IMR-90 (cell line): ENCODE results near the gene S100A3. TPM values are rescaled to one million over a fixed set of nuclear protein-coding genes. Genes with fewer than 3 reads are reported as not detected.

Experiments used
- ATAC-seq: fragments of 200-7000 bp; cut with Tn5 transposase; 2 replicates; pipeline ENCODE4 v1.9.1; 2020; ENCODE audit warnings: low read depth, mild to moderate bottlenecking, moderate library complexity
- BruUV-seq: library from RNA; stranded (reverse); fragments of 400-500 nt; replicated peaks from 2 replicates; lab custom pipeline; 2021; lab: Mats Ljungman, UMichigan
- CTCF ChIA-PET: fragments of 300-600 bp; formaldehyde crosslinking; extraction: SDS; loops from one replicate; lab custom pipeline; 2021; ENCODE audit warnings: antibody characterized with exemption; lab: Yijun Ruan, JAX
- POLR2A ChIA-PET: fragments of 300-600 bp; sonication (Branson Sonifier 250); formaldehyde crosslinking; loops from one replicate; lab custom pipeline; 2022; ENCODE audit warnings: antibody characterized with exemption; ENCODE audit not compliant: unreplicated experiment; lab: Charles Lee
- DNase-seq: peaks from one replicate; pipeline ENCODE4 v3.0.0; 2013
- H2AFZ ChIP-seq: replicated peaks from 2 replicates; pipeline ENCODE3; 2013; ENCODE audit warnings: low read length, mild to moderate bottlenecking; ENCODE audit not compliant: poor library complexity
- H2AK5ac ChIP-seq: 2 replicates; pipeline ENCODE4 v1.6.1; 2013; ENCODE audit warnings: low read depth, low read length, inconsistent platforms
- H2AK9ac ChIP-seq: replicated peaks from 2 replicates; pipeline ENCODE3; 2013; ENCODE audit warnings: mild to moderate bottlenecking, low read depth, low read length, moderate library complexity; ENCODE audit not compliant: poor library complexity
- H2BK120ac ChIP-seq: 2 replicates; pipeline ENCODE4 v1.6.1; 2013; ENCODE audit warnings: low read depth, low read length, inconsistent platforms
- H2BK15ac ChIP-seq: 3 replicates; pipeline ENCODE4 v1.6.1; 2013; ENCODE audit warnings: low read depth, low read length, inconsistent platforms
- H2BK20ac ChIP-seq: 2 replicates; pipeline ENCODE4 v1.6.1; 2013; ENCODE audit warnings: low read depth, mild to moderate bottlenecking, inconsistent platforms, low read length, moderate library complexity
- H2BK5ac ChIP-seq: 2 replicates; pipeline ENCODE4 v1.6.1; 2013; ENCODE audit warnings: mild to moderate bottlenecking, low read depth, low read length, inconsistent platforms; ENCODE audit not compliant: poor library complexity, severe bottlenecking
- H3K14ac ChIP-seq: replicated peaks from 2 replicates; pipeline ENCODE4 v1.6.1; 2013; ENCODE audit warnings: low read depth, low read length, inconsistent platforms
- H3K18ac ChIP-seq: 2 replicates; pipeline ENCODE4 v1.6.1; 2013; ENCODE audit warnings: low read depth, low read length, control low read depth
- H3K23ac ChIP-seq: 2 replicates; pipeline ENCODE4 v1.6.1; 2013; ENCODE audit warnings: low read depth, low read length, inconsistent platforms
- H3K27ac ChIP-seq: 2 replicates; pipeline ENCODE4 v1.5.1; 2013; ENCODE audit warnings: mild to moderate bottlenecking, control low read depth, low read length; ENCODE audit not compliant: insufficient read depth
- H3K27me3 ChIP-seq: 2 replicates; pipeline ENCODE4 v1.6.1; 2013; ENCODE audit warnings: low read length; ENCODE audit not compliant: control insufficient read depth, insufficient read depth
- H3K36me3 ChIP-seq: 2 replicates; pipeline ENCODE4 v1.6.1; 2013; ENCODE audit warnings: low read length, mixed read lengths; ENCODE audit not compliant: control insufficient read depth, insufficient read depth
- H3K4ac ChIP-seq: 2 replicates; pipeline ENCODE4 v1.6.1; 2013; ENCODE audit warnings: low read depth, low read length, inconsistent platforms
- H3K4me1 ChIP-seq: 2 replicates; pipeline ENCODE4 v1.6.1; 2013; ENCODE audit warnings: low read length, mixed read lengths; ENCODE audit not compliant: control insufficient read depth, insufficient read depth
- H3K4me2 ChIP-seq: 2 replicates; pipeline ENCODE4 v1.6.1; 2013; ENCODE audit warnings: low read depth, mild to moderate bottlenecking, control low read depth, low read length, moderate library complexity
- H3K4me3 ChIP-seq: 2 replicates; pipeline ENCODE4 v1.5.1; 2013; ENCODE audit warnings: low read depth, mild to moderate bottlenecking, control low read depth, low read length, moderate library complexity; ENCODE audit not compliant: insufficient read depth
- H3K56ac ChIP-seq: 2 replicates; pipeline ENCODE4 v1.6.1; 2013; ENCODE audit warnings: low read length, inconsistent platforms; ENCODE audit not compliant: insufficient read depth; ENCODE audit errors: extremely low read depth
- H3K79me1 ChIP-seq, 2 experiments: 2 replicates each; pipeline ENCODE4 v1.6.1; 2013; ENCODE audit warnings: low read length in 2 of 2, inconsistent platforms in 1 of 2, low read depth in 1 of 2
- H3K9ac ChIP-seq: 2 replicates; pipeline ENCODE4 v1.6.1; 2013; ENCODE audit warnings: low read depth, low read length, control low read depth
- H3K9me1 ChIP-seq: 2 replicates; pipeline ENCODE4 v1.6.1; 2013; ENCODE audit warnings: low read length, inconsistent platforms; ENCODE audit not compliant: insufficient read depth
- H3K9me3 ChIP-seq: 2 replicates; pipeline ENCODE4 v1.6.1; 2013; ENCODE audit warnings: low read length; ENCODE audit not compliant: control insufficient read depth, insufficient read depth
- H4K20me1 ChIP-seq: 2 replicates; pipeline ENCODE4 v1.6.1; 2013; ENCODE audit warnings: low read length, inconsistent platforms; ENCODE audit not compliant: insufficient read depth
- H4K5ac ChIP-seq: 2 replicates; pipeline ENCODE4 v1.6.1; 2013; ENCODE audit warnings: mild to moderate bottlenecking, low read depth, low read length, control low read depth
- H4K8ac ChIP-seq, 2 experiments: 2 replicates each; pipeline ENCODE4 v1.6.1; 2013; ENCODE audit warnings: low read depth in 2 of 2, low read length in 2 of 2, control low read depth in 1 of 2, inconsistent platforms in 1 of 2
- H4K91ac ChIP-seq: 2 replicates; pipeline ENCODE4 v1.6.1; 2013; ENCODE audit warnings: low read depth, low read length, inconsistent platforms; ENCODE audit not compliant: insufficient read depth
- CEBPB ChIP-seq: IDR thresholded peaks from 2 replicates; pipeline ENCODE4 v1.6.1; 2012; ENCODE audit warnings: low read depth, low read length, improper control_type of control experiment
- CHD1 ChIP-seq: IDR thresholded peaks from 2 replicates; pipeline ENCODE4 v1.6.1; 2012; ENCODE audit warnings: low read depth, low read length, improper control_type of control experiment
- CTCF ChIP-seq: conservative IDR thresholded peaks from 2 replicates; pipeline ENCODE4 v1.5.1; 2012; ENCODE audit warnings: mild to moderate bottlenecking, low read depth, low read length, improper control_type of control experiment
- ELK1 ChIP-seq: fragments of 150-350 bp; IDR thresholded peaks from 2 replicates; pipeline ENCODE4 v1.6.1; 2016; ENCODE audit warnings: low read depth, mild to moderate bottlenecking, low read length, moderate library complexity, borderline replicate concordance
- FOS ChIP-seq: fragments of 150-350 bp; IDR thresholded peaks from 2 replicates; pipeline ENCODE4 v1.6.1; 2016; ENCODE audit warnings: low read depth, low read length
- MAFK ChIP-seq: IDR thresholded peaks from 2 replicates; pipeline ENCODE4 v1.6.1; 2012; ENCODE audit warnings: low read depth, low read length, improper control_type of control experiment
- MAZ ChIP-seq: IDR thresholded peaks from 2 replicates; pipeline ENCODE4 v1.6.1; 2012; ENCODE audit warnings: low read depth, mild to moderate bottlenecking, low read length, improper control_type of control experiment, moderate library complexity, borderline replicate concordance
- MXI1 ChIP-seq: IDR thresholded peaks from 2 replicates; pipeline ENCODE4 v1.6.1; 2012; ENCODE audit warnings: low read depth, mild to moderate bottlenecking, low read length, moderate library complexity, borderline replicate concordance
- NFE2L2 ChIP-seq: fragments of 150-350 bp; IDR thresholded peaks from 2 replicates; pipeline ENCODE4 v1.6.1; 2016; ENCODE audit warnings: low read depth, mild to moderate bottlenecking, low read length
- POLR2A ChIP-seq: IDR thresholded peaks from 2 replicates; pipeline ENCODE4 v1.6.1; 2012; ENCODE audit warnings: mild to moderate bottlenecking, low read depth, low read length
- RAD21 ChIP-seq: IDR thresholded peaks from 2 replicates; pipeline ENCODE4 v1.6.1; 2012; ENCODE audit warnings: low read length, improper control_type of control experiment
- RCOR1 ChIP-seq: IDR thresholded peaks from 2 replicates; pipeline ENCODE4 v1.6.1; 2012; ENCODE audit warnings: mild to moderate bottlenecking, low read length, improper control_type of control experiment; ENCODE audit not compliant: insufficient replicate concordance
- RFX5 ChIP-seq: IDR thresholded peaks from 2 replicates; pipeline ENCODE4 v1.8.0; 2012; ENCODE audit warnings: low read depth, mild to moderate bottlenecking, low read length, moderate library complexity
- SMC3 ChIP-seq: fragments of 150-350 bp; IDR thresholded peaks from 2 replicates; pipeline ENCODE4 v1.6.1; 2016; ENCODE audit warnings: low read depth, mild to moderate bottlenecking, antibody characterized with exemption, low read length, moderate library complexity
- USF2 ChIP-seq: fragments of 150-350 bp; IDR thresholded peaks from 2 replicates; pipeline ENCODE4 v1.6.1; 2017; ENCODE audit warnings: mild to moderate bottlenecking, antibody characterized with exemption, low read length, low read depth
- WGBS, 2 experiments: methylation state at CpG; one replicate each; pipeline versions ENCODE4 v1.1.5 to v1.1.7; 2013; ENCODE audit warnings: missing lambda C conversion rate in 2 of 2; ENCODE audit not compliant: insufficient read length in 1 of 2; ENCODE audit errors: extremely low coverage in 2 of 2; 5-methylcytosine and 5-hydroxymethylcytosine counted together
- dilution Hi-C: fragments of 300-500 bp; cut with HindIII; formaldehyde crosslinking; loops from one replicate; pipeline ENCODE4 v1.14.3; 2018; ENCODE audit warnings: low sequenced_read_pairs; ENCODE audit not compliant: unreplicated experiment
- in situ Hi-C: fragments of 300-500 bp; cut with MboI; formaldehyde crosslinking; loops from 3 replicates; pipeline ENCODE4 v1.14.3; 2019; ENCODE audit warnings: low sequenced_read_pairs, inconsistent platforms, mixed read lengths
- intact Hi-C: fragments of 100-400 bp; cut with micrococcal nuclease; formaldehyde crosslinking; loops from 2 replicates; pipeline ENCODE4 v1.10.0; 2022
- polyA plus RNA-seq, 3 experiments: library from polyadenylated mRNA; depleted of rRNA; stranded (reverse); fragments of >200 nt; gene quantifications; 2 replicates each; pipeline ENCODE4 v1.2.3, GENCODE V29; 2012; ENCODE audit warnings: low replicate concordance in 1 of 3
- total RNA-seq: library from RNA; depleted of rRNA; stranded (reverse); fragments of >200 nt; gene quantifications from 2 replicates; pipeline ENCODE4 v1.2.3, GENCODE V29; 2012

Gene S100A3
- total and polyA plus RNA-seq, 2 of the 4 experiments (the other 2 are of a cell fraction): 2.9 to 4.5 TPM

GRCh38 chr1:153498746-153499145 is 50.3 kb downstream of the S100A3 start:
- H3K27ac ChIP-seq: no peak overlapping the region
- no peaks in the 10 kb centered on the region for H3K36me3 ChIP-seq
- TF ChIP-seq ELK1 (no peak), MAFK (no peak), USF2 (no peak), RAD21 (no peak), NFE2L2 (no peak), CHD1 (no peak), FOS (no peak), RFX5 (no peak), CTCF (no peak), MAZ (no peak), POLR2A (no peak), CEBPB (no peak), MXI1 (no peak), SMC3 (no peak), RCOR1 (no peak)
- no peak overlapping the region for H2BK20ac ChIP-seq
- H2AFZ ChIP-seq: no peak overlapping the region
- in situ Hi-C loops: no loop called here
- no peak overlapping the region for H4K91ac ChIP-seq
- no peak overlapping the region for H3K56ac ChIP-seq
- 0% methylated on average over 1 of the region's 2 CpGs; no CpG with 5 or more reads in 1 of the 2 experiments for WGBS, 2 experiments
- H3K9ac ChIP-seq: no peak overlapping the region
- intact Hi-C loops: no loop called here
- dilution Hi-C loops: no loop called here
- H3K23ac ChIP-seq: no peak overlapping the region
- no peak for ATAC-seq
- no peaks in the 10 kb centered on the region for H3K9me1 ChIP-seq
- CTCF ChIA-PET: interaction anchor here (1.4 kb wide), 1 partner anchor 146 kb away, joined by 7 read pairs; no protein-coding TSS in a partner anchor
- H2AK9ac ChIP-seq: no peak overlapping the region
- no peak overlapping the region for H3K4me3 ChIP-seq
- peaks cover 16% of the 10 kb centered on the region for H3K27me3 ChIP-seq
- no peak overlapping the region for H2AK5ac ChIP-seq
- no peak overlapping the region for H3K14ac ChIP-seq
- POLR2A ChIA-PET: no interaction called here
- no peak overlapping the region for H2BK120ac ChIP-seq
- H3K4ac ChIP-seq: no peak overlapping the region
- H4K5ac ChIP-seq: no peak overlapping the region
- no peaks in the 10 kb centered on the region for H3K79me1 ChIP-seq
- no peaks in the 10 kb centered on the region; the same call in 1 of the 2 replicates for H3K4me1 ChIP-seq
- H2BK15ac ChIP-seq: no peak overlapping the region
- BruUV-seq: no TSS peak
- no peak overlapping the region for H3K4me2 ChIP-seq
- no peak overlapping the region for H2BK5ac ChIP-seq
- H4K8ac ChIP-seq: no peak overlapping the region
- no peak overlapping the region for H3K18ac ChIP-seq
- H4K20me1 ChIP-seq: no peaks in the 10 kb centered on the region
- no peak for DNase-seq
- no peaks in the 10 kb centered on the region for H3K9me3 ChIP-seq
